GM21723 (cell line): Measurements from ENCODE around the gene UTP4.
"Not testable (repeated sequence)": the region's sequence is repeated elsewhere in the genome, so short reads cannot be mapped to it uniquely, and the experiment has no call there.

ENCODE experiments used
- ATAC-seq: cut with Tn5 transposase; IDR thresholded peaks from one replicate; pipeline ENCODE4 v1.9.1; 2021; ENCODE audit warnings: mild to moderate bottlenecking, moderate library complexity; ENCODE audit not compliant: unreplicated experiment

The UTP4 gene

DNA sequence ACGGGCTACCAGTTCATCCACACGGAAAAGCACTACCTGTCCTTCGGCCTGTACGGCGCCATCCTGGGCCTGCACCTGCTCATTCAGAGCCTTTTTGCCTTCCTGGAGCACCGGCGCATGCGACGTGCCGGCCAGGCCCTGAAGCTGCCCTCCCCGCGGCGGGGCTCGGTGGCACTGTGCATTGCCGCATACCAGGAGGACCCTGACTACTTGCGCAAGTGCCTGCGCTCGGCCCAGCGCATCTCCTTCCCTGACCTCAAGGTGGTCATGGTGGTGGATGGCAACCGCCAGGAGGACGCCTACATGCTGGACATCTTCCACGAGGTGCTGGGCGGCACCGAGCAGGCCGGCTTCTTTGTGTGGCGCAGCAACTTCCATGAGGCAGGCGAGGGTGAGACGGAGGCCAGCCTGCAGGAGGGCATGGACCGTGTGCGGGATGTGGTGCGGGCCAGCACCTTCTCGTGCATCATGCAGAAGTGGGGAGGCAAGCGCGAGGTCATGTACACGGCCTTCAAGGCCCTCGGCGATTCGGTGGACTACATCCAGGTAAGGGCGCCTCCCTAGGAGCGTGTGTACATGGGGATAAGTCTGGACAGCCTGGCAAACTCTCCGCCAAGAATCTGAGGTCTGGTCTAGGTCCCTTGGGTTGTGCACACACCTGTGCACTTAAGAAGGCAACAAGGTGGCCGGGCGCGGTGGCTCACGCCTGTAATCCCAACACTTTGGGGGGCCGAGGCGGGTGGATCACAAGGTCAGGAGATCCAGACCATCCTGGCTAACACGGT is 22.8 kb upstream of the UTP4 start:
- ATAC-seq = no peak

DNA sequence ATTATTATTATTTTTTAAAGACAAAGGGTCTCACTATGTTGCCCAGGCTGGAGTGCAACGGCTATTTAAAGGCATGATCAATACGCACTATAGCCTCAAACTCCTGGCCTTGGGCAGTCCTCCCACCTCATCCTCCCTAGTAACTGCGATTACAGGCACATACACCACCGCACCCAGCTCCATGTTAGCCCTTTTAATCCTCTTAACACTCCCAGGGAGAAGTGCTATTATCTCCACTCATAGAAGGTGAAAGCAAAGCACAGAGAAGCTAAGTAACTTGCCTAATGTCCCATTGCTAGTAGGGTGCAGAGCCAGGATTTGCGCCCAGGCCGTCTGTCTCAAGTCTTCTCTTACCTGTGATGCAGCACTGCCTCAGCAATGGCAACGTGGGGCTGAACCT is 22.0 kb upstream of the UTP4 start:
- ATAC-seq = no peak

DNA sequence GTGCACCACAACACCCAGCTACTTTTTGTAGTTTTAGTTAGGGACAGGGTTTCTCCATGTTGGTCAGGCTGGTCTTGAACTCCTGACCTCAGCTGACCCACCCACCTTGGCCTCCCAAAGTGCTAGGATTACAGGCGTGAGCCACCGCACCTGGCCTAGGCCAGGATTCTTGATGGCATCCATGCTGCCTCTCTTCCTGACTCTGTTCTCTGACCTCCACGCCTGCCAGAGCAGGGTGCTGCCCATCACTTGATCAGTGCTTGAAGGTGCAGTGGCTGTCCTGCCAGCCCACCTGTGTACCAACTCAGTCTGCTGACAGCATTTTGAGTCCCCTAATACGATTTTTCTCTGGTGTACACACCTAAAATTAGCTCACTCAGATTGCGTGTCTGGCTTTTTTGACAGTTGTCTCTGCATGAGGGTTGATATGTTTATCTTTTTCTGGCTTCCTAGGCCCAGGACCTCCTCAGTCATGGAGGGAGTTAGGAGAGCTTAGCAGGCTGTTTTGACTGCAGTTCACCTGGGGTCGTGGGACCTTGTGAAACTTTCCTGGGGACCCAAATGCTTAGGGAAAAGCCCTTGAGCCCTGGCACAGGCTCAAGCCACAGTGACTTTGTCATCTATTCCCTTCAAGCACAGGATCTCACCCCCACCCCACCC is 21.1 kb upstream of the UTP4 start:
- no peak for ATAC-seq

DNA sequence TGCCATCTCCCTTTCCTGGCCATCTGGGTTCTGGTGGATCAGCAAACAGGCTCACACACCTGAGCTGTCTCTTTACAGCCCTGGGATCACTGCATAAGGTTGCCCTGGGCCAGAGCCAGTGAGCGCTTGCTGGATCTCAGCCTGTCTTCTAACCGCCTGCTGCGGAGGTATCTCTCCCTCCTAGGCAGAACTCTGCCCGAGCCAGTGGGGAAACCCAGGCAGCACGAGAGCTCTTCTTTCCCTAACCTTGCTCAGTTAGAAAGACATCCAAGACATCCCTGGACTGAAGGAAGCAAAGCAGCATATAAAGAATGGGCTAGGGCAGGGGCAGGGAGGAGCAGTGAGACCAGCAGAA is 20.6 kb upstream of the UTP4 start:
- no peak for ATAC-seq

DNA sequence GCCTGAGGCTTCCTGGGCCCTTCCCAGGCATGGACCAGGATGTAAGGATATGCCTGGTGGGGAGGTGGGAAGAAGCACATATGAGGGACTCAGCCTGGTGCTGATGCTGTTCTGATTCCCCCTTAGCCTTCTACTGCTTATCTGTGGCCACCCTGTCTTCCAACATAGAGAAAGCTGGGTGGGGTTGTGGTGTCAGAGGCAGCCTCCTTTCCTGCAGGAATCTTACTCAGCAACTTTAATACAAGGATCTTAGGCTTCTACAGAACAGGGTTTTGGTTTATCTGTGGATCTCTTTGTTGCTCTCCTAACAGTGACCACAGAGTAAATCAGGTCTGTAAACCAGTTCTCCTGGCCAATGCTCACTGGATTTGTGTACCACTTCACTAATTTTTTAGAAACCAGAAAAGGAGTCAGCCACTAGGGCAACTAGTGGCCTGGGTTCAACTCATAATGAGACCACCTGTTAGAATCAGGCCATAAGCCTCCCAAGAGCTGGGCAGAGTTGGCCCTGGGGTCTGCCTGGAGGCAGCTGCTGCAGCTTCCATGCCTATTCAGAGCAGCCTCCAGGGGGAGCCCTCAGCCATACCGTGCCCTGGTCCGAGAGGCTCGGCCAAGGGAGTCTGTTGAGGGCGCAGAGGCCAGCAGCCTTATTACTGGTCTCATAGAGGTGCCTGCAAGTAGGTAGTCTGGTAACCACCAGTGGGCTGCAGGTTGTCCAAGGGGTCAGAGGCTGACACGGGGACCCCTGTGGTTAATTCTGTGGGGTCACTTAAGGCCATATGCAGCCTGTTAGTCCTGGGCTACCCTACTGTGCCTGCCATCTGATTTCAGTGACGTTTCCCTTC is 19.9 kb upstream of the UTP4 start:
- peak; percentile 71 for ATAC-seq

DNA sequence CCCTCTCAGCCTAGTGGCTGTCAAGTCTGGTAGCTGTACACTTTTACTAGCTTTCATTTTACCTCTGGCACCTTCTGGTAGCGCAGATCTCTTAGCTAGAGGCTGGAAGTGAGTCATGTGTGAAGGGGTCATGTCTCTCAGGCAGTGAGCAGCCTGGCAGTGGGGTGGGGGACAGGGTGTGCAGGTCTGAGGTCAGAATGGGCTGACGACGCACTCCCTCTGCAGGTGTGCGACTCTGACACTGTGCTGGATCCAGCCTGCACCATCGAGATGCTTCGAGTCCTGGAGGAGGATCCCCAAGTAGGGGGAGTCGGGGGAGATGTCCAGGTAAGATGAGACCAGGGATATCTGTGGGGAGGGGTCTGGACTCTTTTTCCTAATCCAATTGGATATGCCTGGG is 19.2 kb upstream of the UTP4 start:
- ATAC-seq = no peak

DNA sequence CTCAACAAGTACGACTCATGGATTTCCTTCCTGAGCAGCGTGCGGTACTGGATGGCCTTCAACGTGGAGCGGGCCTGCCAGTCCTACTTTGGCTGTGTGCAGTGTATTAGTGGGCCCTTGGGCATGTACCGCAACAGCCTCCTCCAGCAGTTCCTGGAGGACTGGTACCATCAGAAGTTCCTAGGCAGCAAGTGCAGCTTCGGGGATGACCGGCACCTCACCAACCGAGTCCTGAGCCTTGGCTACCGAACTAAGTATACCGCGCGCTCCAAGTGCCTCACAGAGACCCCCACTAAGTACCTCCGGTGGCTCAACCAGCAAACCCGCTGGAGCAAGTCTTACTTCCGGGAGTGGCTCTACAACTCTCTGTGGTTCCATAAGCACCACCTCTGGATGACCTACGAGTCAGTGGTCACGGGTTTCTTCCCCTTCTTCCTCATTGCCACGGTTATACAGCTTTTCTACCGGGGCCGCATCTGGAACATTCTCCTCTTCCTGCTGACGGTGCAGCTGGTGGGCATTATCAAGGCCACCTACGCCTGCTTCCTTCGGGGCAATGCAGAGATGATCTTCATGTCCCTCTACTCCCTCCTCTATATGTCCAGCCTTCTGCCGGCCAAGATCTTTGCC is 18.0 kb upstream of the UTP4 start:
- ATAC-seq = no peak

DNA sequence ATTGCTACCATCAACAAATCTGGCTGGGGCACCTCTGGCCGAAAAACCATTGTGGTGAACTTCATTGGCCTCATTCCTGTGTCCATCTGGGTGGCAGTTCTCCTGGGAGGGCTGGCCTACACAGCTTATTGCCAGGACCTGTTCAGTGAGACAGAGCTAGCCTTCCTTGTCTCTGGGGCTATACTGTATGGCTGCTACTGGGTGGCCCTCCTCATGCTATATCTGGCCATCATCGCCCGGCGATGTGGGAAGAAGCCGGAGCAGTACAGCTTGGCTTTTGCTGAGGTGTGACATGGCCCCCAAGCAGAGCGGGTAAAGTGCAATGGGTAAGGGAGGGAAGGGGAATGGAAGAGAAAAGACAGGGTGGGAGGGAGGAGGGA is 17.5 kb upstream of the UTP4 start:
- ATAC-seq = no peak

DNA sequence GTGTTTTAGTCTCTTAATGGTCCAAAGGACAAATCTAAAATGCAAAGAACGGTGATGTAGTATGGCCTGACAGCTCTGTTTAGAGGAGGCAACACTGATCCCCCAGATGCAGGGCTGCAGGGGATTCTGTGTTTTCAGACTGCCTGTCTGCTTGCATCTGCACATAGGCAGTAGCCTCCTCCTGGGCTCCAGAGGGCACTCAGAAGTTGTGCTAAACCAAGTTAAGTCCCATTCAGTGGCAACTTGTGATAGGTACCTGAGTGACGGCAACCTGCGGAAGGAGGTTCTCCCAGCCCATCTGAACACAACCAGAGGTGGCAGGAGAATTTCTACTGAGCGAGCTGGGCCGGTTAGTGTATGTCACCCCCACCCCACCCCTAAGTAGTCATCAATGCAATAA is 17.1 kb upstream of the UTP4 start:
- no peak for ATAC-seq

DNA sequence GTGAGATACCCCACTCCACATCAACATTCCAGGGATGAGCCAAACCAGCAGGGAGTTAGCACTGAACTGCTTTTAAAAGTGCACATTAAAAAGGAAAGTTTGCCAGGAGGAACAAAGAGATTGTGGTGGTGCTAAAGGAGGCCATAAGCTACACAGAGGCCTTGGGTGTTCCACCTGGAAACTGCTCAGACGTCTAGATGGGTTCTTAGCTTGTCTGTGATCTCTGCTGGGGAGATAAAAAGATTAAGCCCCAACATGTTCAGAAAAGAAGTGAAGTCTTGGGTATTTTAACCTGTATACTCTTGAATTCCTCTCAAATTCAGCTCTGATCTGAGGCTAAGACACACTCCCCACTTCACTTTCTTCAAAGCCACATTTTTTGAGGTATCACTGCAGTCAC is 16.6 kb upstream of the UTP4 start:
- no peak for ATAC-seq

DNA sequence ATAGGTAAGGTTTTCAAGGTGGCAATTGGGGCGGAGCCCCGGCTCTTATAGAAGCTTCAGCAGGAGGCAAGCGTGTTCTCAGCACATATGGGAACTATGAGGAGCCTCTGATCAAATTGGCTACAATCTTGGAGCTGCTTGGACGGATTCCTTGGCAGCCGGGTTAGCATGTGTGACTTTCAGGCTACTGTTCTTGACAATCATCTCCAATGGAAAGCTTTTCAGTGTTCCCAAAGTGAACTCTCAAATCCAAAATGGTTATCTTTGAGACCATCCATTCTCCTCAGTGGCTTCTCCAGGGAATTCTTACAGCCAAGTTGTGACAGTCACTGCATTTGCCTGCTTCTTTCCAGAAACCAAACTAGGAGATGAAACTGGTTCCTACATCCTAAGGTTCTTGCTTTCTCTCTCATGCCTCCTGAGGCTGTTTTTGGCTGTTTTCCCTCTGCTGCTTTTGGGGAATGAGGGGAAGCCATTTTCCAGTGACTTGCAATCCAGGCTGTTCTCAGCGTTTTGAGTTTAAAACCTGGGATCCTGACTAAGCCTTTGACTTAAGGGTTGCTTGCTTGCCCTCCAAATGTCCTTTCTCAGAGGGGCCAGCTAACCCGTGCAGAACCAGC is 16.1 kb upstream of the UTP4 start:
- ATAC-seq = no peak

DNA sequence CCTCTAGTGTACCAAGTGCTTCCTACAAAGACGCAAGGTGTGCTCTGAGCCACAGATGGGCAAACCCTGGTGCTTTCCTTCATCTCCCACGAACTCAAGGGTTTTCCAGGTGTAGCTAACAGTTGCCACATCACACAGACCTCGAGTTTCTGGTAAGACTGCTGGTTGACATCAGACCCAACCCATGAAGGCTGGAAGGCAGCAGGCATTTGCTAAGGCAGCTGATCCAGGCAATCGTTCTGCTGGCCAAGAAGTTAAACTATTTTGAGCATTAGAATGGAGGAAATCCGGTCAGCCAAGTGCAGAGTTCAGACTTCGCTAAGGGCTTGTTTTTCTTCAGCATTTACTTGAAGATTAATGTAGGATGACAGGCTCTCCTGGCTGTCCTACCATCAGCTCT is 15.5 kb upstream of the UTP4 start:
- ATAC-seq = no peak

DNA sequence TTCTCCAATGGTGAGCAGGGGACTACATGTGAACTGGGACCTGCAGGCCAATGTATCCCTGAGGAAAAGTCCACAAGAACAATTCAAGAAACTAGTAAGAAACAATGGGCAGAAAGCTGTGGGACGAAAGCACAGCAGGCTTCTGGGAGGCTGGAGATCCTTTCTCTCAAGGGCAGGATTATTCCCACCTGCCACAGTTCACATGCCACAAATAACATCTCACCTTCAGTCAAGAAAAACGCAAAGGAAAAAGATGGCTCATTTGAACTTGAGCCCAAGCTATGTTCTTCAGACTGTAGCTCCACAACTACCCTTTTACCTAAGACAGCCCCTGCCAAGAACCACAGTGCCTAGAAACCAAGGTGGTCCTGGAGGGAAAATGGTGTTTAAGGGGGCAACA is 14.0 kb upstream of the UTP4 start:
- no peak for ATAC-seq

DNA sequence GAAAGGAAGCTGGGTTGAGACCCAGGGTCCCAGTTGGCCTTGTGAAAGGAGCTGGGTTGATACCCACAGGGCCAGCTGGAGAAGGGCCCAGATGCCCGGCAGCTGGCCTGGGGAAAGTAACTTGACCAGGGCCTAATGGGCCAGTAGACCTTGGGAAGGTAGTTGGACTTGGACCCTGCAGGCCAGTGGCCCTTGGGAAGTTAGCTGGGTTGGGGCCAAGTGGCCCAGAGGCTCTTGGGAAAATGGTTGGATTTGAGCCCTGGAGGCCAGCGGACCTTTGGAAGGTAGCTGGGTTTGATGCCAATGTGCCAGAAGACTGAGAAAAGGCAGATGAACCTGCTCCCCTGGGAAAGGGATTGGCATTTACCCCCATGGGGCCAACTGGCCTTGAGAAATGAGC is 13.5 kb upstream of the UTP4 start:
- no peak for ATAC-seq

DNA sequence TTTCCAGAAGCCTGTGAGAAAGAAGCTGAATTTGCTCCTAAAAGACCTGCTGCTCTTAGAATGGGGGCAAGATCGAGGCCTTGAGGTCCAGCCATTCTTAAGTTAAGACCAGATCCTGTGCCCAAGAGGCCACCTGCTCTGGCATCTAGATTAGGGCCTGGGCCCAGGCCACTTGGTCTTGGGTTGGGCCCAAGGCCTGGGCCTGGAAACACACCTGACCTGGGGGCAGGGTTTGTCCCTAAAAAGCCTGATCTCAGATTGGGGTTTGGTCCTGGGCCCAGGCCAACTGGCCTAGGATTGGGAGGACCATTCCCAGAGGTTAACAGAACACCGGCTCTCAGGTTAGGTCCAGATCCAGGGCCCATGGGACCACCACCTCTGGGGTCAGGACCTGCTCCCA is 12.9 kb upstream of the UTP4 start:
- ATAC-seq = no peak

DNA sequence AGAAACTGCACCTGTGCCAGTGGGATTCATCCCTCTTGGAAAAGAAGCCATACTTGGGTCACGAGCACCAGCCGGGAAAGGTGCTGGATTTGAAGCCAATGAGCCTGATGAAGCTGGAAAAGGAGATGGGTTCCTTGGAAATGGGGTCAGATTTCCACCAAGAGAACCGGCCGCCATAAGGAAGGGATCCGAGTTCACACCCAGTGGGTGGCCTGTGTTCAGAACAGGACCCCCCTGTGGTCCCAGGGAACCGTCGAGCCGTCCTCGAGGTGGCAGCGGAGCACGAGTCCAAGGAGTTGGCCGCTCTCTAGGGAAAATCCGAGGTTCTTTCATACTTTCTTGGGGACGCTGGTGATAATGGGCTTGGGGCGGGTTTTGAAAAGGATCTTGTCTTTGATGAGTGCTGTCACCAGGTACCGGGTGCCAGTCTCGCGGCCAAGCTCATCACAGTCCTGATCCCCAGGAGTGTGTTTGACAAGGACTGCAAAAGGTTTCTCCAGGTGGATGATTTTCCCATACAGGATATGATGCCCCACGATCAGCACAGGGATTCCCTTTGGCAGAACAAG is 12.3 kb upstream of the UTP4 start:
- no peak for ATAC-seq

DNA sequence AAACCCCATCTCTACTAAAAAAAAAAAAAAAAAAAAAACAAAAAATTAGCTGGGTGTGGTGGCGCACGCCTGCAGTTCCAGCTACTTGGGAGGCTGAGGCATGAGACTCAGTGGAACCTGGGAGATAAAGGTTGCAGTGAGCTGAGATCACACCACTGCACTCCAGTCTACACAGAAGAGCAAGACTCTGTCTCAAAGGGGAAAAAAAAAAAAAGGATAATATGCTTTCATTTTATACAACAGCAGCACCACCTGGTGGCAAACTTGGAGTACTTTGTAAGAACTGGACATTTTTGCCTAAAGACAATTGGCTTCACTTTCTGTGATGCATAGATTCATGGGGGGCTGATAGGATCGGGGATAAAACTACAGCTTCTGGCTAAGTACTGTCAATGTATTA is 8.5 kb upstream of the UTP4 start:
- no peak for ATAC-seq

DNA sequence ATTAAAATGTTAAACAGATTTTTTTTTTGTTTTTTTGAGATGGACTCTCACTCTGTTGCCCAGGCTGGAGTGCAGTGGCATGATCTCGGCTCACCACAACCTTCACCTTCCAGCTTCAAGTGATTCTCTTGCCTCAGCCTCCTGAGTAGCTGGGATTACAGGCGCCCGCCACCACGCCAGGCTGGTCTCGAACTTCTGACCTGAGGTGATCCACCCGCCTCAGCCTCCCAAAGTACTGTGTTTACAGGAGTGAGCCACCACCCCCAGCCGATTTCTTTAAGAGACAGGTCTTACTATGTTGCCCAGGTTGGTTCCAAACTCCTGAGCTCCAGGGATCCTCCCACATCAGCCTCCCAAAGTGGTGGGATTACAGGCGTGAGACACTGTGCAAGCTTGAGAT is 8.0 kb upstream of the UTP4 start:
- not testable (repeated sequence) for ATAC-seq

DNA sequence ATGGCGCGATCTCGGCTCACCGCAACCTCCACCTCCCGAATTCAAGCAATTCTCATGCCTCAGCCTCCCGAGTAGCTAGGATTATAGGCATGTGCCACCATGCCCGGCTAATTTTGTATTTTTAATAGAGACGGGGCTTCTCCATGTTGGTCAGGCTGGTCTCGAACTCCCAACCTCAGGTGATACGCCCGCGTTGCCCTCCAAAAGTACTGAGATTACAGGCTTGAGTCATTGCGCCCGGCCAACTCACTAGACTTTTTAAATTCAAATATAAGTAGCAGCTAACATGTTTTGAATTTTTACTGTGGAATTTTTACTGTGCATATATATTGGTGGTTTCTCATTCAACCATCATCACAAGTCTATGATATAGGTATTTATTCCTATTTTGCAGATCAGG is 7.5 kb upstream of the UTP4 start:
- not testable (repeated sequence) for ATAC-seq

DNA sequence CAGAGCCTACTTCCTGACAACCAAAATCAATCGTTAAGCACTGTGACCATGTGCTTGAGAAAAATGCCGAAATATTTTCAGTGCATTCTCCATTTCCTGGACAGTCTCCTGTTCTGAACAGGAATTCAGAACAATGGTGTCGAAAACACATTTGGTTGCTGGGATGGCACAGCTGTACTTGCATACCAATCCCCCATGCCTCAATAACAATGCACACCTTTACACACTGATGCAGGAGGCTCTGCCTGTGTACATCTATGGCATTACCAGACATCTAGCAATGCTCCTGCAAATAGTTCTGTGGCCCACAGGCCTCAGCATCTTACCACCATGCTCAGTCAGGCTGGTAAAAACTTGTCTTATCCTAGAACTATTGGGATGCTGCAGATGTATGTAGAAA is 6.2 kb upstream of the UTP4 start:
- no peak for ATAC-seq

DNA sequence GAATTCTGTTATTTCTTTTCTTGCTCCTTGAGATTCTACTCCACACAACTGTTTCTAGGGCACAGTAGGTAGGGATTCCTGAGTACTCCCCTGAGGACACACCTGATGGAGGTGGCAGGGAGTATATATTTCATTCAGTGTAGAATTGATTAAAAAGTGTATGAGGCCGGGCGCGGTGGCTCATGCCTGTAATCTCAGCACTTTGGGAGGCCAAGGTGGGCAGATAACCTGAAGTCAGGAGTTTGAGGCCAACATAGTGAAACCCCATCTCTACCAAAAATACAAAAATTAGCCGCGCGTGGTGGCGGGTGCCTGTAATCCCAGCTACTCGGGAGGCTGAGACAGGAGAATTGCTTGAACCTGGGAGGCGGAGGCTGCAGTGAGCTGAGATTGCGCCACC is 5.6 kb upstream of the UTP4 start:
- ATAC-seq = not testable (repeated sequence)
